Mucosa of descending colon (tissue), 3 donors: ENCODE data around the gene MAPRE2. TPM values are rescaled to one million over a fixed set of nuclear protein-coding genes. Genes with fewer than 3 reads are reported as not detected.
"Not testable (repeated sequence)": the region's sequence is repeated elsewhere in the genome, so short reads cannot be mapped to it uniquely, and the experiment has no call there.

Source experiments
- ATAC-seq: fragments of 200-7000 bp; cut with Tn5 transposase; one replicate; pipeline ENCODE4 v1.9.1; 2020; ENCODE audit warnings: mild to moderate bottlenecking, moderate library complexity
- DNase-seq, 3 donors: peaks; one replicate each; pipeline ENCODE4 v3.0.0-alpha.2; 2020
- H3K36me3 ChIP-seq: fragments of 200-600 bp; one replicate; pipeline ENCODE4 v1.8.0; 2021; ENCODE audit warnings: low read depth, mild to moderate bottlenecking
- H3K4me1 ChIP-seq: fragments of 200-600 bp; one replicate; pipeline ENCODE4 v1.8.0; 2021; ENCODE audit warnings: low read depth, mild to moderate bottlenecking
- H3K4me3 ChIP-seq: fragments of 200-600 bp; one replicate; pipeline ENCODE4 v1.8.0; 2021; ENCODE audit warnings: mild to moderate bottlenecking
- H3K9me3 ChIP-seq: fragments of 200-600 bp; one replicate; pipeline ENCODE4 v1.8.0; 2021; ENCODE audit warnings: mild to moderate bottlenecking
- CTCF ChIP-seq: fragments of 200-600 bp; IDR thresholded peaks from one replicate; pipeline ENCODE4 v1.8.0; 2022; ENCODE audit warnings: antibody characterized with exemption, mild to moderate bottlenecking
- intact Hi-C, 2 donors: fragments of 100-400 bp; cut with DNase I in 1 of 2; cut with micrococcal nuclease in 1 of 2; formaldehyde crosslinking; loops; one replicate each; pipeline versions ENCODE4 v1.11.0 to v1.11.1; 2022; cut with DNase I, micrococcal nuclease
- total RNA-seq, 3 donors: library from RNA; stranded (reverse); fragmentation: NEBNext Ultra II Directional in 2 of 3; extraction: Animal tissue kit (Norgen Biotek cat#: 25700) in 2 of 3; gene quantifications; one replicate each; pipeline versions ENCODE4 v1.2.1 to v1.2.4, GENCODE V29; 2021 to 2023
- donor health status: DM: no; HTN: no; CAD: no; lungs with moderate emphysema.
- donor health status: DM: no; HTN: no; CAD: no.
- donor health status: DM: no; HTN: yes; CAD: no.

The MAPRE2 gene
- total RNA-seq, 3 donors from 2014 or later: 26.4 to 31.3 (median 27.3) TPM

DNA sequence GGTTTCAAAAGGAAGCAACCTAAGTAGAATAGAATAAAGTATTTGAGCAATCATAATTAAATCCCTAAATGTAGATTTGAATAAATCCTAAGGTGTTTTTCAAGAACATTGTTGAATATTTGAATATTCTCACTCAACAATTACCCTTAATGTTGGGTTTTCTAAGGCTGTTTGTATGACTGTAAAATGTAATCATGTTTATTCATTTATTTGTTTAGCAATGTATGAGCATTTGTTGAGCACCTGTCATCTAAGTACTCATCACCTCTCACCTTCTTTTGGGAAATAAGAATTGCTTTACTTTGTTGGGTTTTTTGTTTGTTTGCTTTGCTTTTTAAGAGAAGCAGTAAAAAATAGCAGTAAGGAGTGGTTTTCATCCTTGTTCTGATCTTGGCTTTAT, 66.0 kb downstream of the MAPRE2 start:
- Histone ChIP-seq H3K4me1 (no peaks in the 10 kb centered on the region), H3K36me3 (no peaks in the 10 kb centered on the region), H3K4me3 (no peak overlapping the region), H3K9me3 (no peaks in the 10 kb centered on the region)
- intact Hi-C loops: no loop called here
- no peak for TF ChIP-seq CTCF
- DNase-seq (no peak), ATAC-seq (no peak)

DNA sequence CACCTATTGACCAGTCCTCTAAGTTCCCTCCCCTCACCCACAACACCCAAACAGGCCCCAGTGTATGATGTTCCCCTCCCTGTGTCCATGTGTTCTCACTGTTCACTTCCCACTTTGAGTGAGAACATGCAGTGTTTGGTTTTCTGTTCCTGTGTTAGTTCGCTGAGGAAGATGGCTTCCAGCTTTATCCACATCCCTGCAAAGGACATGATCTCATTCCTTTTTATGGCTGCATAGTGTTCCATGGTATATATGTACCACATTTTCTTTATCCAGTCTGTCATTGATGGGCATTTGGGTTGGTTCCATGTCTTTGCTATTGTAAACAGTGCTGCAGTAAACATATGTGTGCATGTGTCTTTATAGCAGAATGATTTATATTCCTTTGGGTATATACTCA, 66.9 kb downstream of the MAPRE2 start:
- H3K36me3 ChIP-seq, H3K9me3 ChIP-seq, DNase-seq, H3K4me3 ChIP-seq, ATAC-seq, intact Hi-C loops, H3K4me1 ChIP-seq: not testable (repeated sequence)

DNA sequence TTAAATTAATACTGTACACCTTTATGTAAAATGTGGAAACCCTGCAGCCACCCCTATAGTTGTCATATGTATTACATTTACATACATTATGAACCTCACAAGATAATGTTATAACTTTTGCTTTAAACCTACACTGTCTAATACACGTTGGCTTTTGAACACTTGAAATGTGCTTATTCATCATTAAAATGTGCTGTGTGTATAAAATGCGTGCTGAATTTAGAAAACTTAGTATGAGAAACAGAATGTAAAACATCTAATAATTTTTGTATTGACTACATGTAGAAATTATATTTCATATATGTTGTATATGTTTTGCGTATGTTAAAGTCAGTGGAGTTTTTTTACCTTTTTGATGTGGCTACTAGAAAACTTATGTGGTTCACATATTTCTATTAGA, 68.8 kb downstream of the MAPRE2 start:
- intact Hi-C loops: no loop called here
- no peak for DNase-seq
- no peak for ATAC-seq
- H3K4me1 ChIP-seq: no peaks in the 10 kb centered on the region
- no peak for TF ChIP-seq CTCF
- H3K4me3 ChIP-seq: no peak overlapping the region
- H3K36me3 ChIP-seq: no peaks in the 10 kb centered on the region
- H3K9me3 ChIP-seq: no peaks in the 10 kb centered on the region

DNA sequence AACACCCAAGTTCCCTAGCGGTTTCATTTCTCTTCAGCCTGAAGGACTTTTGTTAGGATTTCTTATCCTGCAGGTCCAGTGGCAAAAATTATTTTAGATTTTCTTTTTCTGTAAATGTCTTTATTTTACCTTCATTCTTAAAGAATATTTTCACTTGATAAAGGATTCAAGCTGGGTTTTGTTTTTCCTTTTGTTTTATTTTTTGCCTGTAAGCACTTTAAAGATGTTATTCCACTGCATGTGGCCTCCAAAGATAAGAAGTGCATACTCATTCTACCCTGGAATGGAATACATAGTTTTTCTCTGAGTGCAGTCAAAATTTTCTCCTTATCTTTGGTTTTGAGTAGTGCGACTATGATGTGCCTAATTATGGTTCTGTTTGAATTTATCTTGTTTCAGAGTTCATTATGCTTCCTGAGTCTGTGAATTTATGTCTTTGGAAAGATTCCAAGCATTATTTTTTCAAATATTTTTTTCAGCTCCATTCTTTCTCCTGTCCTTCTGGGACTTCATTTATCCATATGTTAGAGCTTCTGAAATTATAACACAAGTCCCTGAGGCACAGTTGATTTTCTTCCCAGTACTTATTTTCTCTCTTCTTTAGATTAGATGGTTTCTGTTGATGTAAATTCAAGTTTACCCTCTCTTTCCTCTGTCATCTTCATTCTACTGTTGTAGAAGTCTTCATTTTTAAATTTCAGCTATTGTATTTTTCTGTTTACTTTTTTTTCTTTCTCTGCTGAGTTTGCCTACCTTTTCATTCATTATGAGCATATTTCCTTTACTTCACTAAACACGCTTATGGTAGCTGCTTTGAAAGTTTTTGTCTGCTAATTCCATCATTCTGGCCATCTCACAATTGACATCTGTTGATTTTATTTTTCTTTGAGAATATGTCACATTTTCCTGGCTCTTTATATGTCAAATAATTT, 69.6 kb downstream of the MAPRE2 start:
- H3K4me1 ChIP-seq: no peaks in the 10 kb centered on the region
- no peak overlapping the region for H3K4me3 ChIP-seq
- no peak for TF ChIP-seq CTCF
- intact Hi-C loops: no loop called here
- no peak for ATAC-seq
- H3K36me3 ChIP-seq: no peaks in the 10 kb centered on the region
- no peaks in the 10 kb centered on the region for H3K9me3 ChIP-seq
- DNase-seq: no peak

DNA sequence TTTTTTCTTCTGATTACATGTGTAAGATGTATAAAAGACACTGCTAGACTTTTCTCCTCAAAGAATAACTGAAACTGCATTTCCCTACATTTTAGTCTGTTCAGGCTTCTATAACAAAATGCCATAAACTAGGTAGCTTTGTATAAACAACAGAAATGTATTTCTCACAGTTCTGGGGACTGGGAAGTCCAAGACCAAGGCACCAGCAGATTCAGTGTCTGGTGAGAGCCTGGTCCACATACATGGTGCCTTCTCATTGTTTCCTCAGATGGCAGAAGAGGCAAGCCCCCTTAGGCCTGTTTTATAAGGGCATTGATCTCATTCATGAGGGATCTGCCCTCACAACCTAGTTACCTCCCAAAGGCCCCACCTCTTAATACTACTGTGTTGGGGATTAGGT, 71.5 kb downstream of the MAPRE2 start:
- Histone ChIP-seq H3K4me3 (no peak overlapping the region), H3K9me3 (no peaks in the 10 kb centered on the region), H3K36me3 (no peaks in the 10 kb centered on the region), H3K4me1 (no peaks in the 10 kb centered on the region)
- TF ChIP-seq CTCF: no peak
- intact Hi-C loops: no loop called here
- DNase-seq (no peak), ATAC-seq (no peak)

DNA sequence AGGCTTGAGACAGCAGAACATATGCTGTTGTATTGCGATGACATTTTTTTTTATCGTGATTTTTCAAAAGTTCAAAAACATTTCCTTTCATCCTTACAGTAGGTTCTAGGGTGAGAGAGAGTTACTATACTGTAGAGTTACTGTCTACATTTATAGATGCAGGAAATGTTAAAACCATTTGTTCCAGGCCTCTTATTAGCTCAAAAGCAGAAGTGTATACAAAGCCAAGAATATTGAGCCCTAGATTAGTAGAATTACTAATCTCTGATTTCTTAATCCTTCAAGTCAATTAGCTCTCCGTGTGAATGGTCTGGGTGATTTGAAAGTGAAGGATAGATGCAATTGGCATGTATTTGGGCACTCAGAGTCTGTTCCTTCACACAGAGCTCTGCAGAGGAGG, 73.1 kb downstream of the MAPRE2 start:
- no peaks in the 10 kb centered on the region for H3K4me1 ChIP-seq
- intact Hi-C loops: no loop called here
- DNase-seq (no peak), ATAC-seq (no peak)
- TF ChIP-seq CTCF: no peak
- no peak overlapping the region for H3K4me3 ChIP-seq
- no peaks in the 10 kb centered on the region for H3K9me3 ChIP-seq
- H3K36me3 ChIP-seq: no peaks in the 10 kb centered on the region
